GM19467 (cell line): ENCODE measurements around the gene PKNOX2.

Source experiments
- ATAC-seq: cut with Tn5 transposase; IDR thresholded peaks from one replicate; pipeline ENCODE4 v1.9.1; 2021; ENCODE audit warnings: mild to moderate bottlenecking, moderate library complexity; ENCODE audit not compliant: unreplicated experiment

Gene PKNOX2

GRCh38 chr11:125154378-125155099, 10.0 kb upstream of the PKNOX2 start:
- no peak for ATAC-seq

DNA sequence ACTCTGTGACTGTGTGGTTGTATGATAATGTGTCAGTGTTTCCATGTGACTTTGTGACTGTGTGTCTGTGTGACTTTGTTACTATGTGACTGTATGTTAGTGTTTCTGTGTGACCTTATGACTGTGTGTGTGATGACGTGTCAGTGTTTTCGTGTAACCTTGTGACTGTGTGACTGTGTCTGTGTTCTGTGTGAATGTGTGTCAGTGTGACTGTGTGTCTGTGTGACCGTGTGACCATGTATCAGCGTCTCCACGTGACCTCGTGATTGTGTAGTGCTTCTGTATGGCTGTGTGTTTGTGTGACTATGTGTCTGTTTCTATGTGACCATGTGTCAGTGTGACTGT, 9.5 kb upstream of the PKNOX2 start:
- no peak for ATAC-seq

DNA sequence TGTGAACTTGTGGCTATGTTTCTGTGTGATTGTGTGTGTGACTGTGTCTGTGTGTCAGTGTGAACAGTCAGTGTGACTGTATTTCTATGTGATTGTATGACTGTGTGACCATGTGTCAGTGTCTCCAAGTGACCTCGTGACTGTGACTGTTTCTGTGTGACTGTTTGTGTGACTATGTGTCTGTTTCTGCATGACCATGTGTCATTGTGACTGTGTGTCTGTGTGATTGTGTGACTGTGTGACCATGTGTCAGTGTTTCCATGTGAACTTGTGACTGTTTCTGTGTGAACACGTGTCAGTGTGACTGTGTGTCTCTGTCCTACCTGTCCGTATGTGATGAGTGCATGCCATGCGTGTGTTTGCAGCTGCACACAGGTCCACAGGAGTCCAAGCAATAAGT, 8.8 kb upstream of the PKNOX2 start:
- no peak for ATAC-seq

DNA sequence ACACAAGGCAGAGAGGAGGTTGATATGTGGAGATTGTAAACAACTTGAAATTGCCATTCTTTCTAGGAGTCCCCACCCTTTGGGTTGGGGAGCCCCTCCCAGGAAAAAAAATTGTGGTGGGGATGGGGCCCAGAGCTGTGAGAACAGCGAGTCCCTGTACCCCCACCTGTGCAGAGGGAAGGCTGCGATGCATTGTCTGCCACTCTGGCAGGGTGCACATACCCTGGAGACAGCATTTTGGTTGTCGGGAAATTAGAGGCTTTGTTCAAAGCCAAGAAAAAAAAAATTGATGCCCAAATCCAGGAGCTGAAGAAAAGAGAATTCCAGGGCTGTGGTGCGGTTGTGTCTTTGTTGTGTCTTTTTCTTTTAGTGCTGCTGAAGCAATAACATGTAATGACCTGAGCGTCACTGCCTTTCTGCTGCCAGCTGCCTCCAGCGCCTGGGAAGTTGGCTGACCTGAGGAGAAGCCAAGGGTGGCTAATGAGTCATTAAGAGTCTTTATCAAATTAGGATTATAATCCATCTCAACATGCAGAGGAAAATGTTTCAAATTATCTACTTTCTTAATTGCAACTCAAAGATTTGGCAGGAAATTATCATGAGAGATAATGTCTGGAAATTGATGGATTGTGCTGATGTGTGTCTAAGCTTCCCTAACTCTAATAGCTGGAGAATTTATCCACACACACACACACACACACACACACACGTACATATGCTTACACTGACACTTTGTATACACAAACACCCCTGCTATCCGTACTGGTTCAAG, 8.0 kb upstream of the PKNOX2 start:
- ATAC-seq, result no peak

DNA sequence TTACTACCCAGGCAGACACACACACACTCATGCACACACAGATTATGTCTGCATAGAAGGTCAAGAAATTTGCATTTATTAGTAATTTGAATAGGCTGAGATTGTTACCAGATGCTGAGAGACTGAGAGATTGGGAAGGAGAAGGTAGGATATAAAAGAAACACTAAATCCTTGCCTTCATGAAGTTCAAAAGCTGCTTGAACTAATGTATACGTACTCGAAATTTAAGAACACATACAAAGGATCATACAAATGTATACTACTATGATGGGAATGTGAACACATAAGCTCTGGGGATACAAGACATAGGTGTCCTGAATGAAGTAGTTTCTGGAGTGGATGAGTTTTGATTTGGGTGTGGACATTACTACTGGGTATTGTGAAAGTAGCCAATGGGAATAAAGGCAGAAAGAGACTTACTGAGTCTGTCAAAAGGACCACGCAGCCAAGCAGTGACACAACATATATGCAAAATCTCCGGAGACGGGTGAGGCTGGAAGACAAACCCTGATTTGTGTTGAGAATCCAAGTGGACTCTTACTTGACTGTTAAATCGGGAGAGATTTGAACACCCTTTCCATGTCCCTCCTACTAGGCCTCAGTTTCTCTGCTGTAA, 7.3 kb upstream of the PKNOX2 start:
- ATAC-seq, result no peak

GRCh38 chr11:125157953-125158680, 6.4 kb upstream of the PKNOX2 start:
- ATAC-seq, result no peak

- no peak for ATAC-seq
Measured at GRCh38 chr11:125162743-125163142, 1.8 kb upstream of the PKNOX2 start.

DNA sequence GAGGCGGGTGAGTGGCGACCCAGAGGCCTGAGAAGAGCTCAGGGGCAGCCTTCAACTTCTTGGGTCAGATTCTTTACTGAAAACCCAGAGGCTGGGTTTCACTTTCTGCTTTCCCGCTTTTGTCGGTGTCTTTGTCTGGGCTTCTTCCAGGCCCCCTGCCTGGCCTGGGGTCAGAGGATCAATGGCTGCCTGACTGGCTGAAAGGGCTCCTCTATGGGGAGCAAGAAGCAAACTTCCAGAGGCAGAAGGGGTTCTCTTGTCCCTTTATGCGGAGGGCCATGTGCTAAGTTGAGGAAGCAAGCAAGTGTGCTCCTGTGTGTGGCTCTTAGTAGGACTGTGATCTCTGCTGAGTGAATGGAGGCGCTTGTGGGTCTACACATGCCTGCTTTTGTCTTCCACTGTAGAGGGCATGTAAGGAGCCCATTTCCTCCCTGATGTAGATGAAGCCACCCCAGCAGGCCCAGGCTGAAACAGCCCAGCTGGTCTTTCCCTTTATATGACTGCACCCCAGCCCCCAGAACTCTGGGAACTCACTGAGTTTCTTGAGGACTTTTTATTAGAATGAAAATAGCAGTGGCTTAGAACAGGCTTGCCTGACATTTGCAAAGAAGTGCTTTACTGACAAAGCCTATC, 1.0 kb upstream of the PKNOX2 start:
- ATAC-seq, result no peak

- ATAC-seq, result no peak
Measured at GRCh38 chr11:125164091-125164421, 495 bp upstream of the PKNOX2 start.

DNA sequence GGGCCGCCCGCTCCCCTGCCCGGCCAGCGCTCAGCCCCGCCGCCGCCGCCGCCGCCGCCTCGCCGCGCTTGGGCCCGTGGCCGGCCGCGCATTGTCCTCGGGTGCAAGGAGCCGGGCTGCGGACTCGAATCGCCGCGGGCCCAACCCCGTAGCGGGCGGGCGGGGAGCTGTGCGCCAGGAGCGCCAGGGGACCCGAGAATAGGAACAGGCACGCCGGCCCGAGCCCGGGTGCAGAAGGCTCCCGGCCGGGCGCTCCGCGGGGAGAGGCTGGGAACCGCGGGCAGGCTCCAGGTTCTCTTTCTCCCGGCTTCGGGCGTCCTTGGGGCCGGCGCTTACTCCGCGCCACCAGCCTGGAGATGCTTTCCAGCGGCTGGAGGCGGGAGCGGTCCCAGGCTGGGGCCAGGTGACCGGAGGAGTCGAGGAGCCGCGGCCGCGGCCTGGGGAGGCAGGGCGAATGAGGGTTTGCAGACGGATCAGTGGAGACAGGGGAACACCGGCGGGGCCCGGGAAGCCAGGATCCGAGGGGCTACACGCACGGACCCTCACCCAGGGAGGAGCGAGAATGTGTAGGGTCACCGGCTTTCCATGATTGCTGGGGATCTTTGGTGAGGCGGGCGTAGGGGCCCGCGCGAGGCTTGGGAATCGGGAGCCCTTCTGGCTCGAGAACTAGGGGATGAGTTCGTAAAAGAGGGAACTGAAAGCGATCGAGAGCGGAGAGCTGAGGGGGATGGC, 726 bp downstream of the PKNOX2 start:
- ATAC-seq, result no peak

GRCh38 chr11:125165843-125166763, 1.6 kb downstream of the PKNOX2 start:
- no peak for ATAC-seq

DNA sequence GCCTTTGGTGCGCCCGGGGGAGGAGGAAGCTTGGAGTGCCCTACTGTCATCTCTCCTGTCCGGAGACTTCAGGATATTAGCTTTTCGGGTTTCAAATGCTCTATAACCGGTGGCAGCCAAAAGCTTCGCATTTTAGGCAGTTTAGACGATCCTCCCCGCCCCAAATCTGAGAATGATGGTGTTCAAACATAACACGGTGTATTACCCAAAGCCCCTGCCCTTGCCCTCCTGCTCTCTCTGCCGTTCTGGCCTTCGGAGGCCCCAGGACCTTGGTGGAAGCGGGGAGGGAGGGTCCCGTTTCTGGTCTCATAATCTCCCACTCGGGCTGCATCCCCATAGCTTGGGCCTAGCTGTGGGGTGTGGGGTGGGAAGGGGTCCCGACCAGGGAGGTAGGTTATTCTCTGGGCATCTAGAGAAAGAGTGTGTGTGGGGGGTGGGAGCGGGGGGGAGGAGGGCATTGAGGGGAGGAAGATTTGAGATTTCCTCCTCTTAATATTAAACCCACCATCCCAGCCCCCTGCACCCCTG, 2.3 kb downstream of the PKNOX2 start:
- no peak for ATAC-seq

GRCh38 chr11:125167292-125167953, 2.9 kb downstream of the PKNOX2 start:
- no peak for ATAC-seq

GRCh38 chr11:125167954-125168835, 3.6 kb downstream of the PKNOX2 start:
- ATAC-seq, result no peak

- no peak for ATAC-seq
Measured at GRCh38 chr11:125168918-125169456, 4.4 kb downstream of the PKNOX2 start.

DNA sequence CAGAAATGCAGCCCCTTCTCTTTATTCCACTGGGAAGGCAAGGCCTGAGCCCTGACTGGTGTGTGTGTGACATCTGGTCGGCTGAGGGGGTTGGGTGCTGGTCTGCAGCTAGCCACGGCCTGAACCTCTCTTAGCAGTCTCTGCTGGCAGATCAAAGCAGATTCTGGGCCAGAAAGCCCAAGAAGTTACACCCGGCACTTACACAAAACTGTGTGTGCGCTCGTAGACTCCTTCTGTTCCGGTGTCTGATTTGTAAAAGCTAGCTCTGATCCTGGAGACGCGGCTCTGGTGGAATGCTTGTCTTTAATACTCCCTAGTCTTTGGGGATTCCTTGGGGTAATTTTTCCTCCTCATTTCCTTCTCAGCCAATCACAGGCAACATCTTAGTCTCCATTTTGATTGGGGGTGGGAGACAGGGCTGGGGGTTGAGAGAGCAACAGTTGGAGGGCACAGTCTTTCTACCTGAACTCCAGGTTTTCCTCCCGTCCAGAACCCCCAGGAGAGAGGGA, 5.5 kb downstream of the PKNOX2 start:
- ATAC-seq, result no peak

GRCh38 chr11:125170510-125171031, 6.0 kb downstream of the PKNOX2 start:
- ATAC-seq, result no peak
